Activated CD8-positive, alpha-beta memory T cell treated with anti-CD3 and anti-CD28 coated beads, Interleukin-2, amount 50 U/mL, for 4 hours (primary cell): ENCODE data around the gene FGD6.
"Not testable (repeated sequence)": the region's sequence is repeated elsewhere in the genome, so short reads cannot be mapped to it uniquely, and the experiment has no call there.

ENCODE experiments used
- DNase-seq: peaks from one replicate; pipeline ENCODE4 v3.0.0-alpha.2; 2020

The FGD6 gene

DNA sequence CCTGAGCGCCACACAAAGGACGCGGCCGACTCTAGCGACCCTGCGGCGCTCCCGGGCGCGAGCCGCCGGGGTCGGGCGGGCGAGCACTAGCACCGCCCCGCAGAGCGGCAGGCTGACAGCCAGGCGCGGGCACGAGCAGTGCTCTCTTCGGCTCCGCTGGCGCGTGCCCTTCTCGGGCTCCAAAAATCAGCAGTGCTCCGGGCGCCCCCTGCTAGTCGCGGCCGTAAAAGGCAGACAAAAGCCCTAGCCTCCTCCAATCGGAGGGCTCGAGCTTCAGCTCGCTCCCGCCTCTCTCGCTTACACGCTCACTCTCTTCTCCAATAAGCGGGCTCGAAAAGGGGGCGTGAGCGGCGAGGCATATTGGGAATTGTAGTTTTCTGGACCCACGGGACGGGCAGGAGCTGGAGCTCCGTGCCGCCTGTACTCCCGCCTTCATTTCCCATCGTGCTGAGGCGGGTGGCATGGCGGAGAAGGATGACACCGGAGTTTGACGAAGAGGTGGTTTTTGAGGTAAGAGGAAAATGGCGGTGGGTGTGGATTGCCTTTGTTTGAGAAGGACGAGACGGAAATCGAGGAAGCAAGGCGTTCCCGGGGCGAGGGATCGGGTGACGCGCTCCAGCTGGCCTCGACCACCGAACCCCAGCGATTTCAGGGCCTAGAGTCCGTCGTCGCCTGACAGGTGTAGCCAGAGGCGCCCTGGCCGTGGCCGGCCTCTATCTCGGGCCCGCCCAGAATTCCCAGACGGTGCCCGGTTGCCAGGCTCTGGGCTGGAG is at the start of gene FGD6, which contains the start of gene VEZT:
FGD6 (minus strand) TSS at position 91 of the 773 bp plus-strand sequence. CDS start 227 bp downstream, outside the sequence.
VEZT (plus strand) TSS at position 431 of the 773 bp plus-strand sequence; CDS start at position 475, 44 bp downstream.
- peak; percentile 97 for DNase-seq

- DNase-seq: no peak
These were observed 49.0 kb upstream of the FGD6 start for GRCh38 chr12:95266254-95266653.

GRCh38 chr12:95265765-95266164 is 48.5 kb upstream of the FGD6 start:
- DNase-seq: no peak

- DNase-seq: no peak
These were observed 45.5 kb upstream of the FGD6 start for GRCh38 chr12:95262808-95263207.

DNA sequence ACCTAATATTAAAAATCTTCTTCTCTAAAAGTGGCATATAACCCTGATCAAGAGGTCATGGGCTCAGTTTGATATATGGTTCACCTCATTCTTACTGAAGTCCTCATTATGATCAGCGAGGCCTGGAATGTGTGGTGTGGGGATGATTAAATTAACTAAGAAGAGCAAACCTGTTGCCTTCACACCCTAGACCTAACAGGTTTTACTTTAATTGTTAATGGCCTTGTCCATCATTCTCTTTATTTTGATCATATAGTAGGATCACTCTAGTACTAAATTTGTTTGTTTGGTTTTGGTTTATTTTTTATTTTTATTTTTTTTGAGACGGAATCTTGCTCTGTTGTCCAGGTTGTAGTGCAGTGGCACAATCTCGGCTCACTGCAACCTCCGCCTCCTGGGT is 43.8 kb upstream of the FGD6 start:
- DNase-seq: no peak

DNA sequence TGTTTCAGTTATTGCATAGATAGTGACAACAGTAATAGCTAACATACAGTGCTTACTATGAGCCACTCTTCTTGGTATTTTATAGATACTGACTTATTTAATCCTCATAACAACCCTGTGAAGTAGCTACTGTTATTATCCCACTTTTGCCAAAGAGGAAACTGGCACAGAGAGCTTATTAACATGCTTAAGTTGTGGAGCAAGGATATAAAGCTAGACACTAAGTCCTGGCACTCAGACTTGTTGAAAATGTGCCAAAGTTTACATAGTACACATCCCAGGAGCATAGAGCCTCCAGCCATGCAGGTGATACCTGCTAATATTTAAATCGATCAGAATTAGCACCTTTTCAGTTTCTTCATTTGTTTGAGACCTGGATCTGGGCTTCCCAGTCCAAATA is 42.1 kb upstream of the FGD6 start:
- no peak for DNase-seq

GRCh38 chr12:95258803-95259202 is 41.5 kb upstream of the FGD6 start:
- DNase-seq: no peak

DNA sequence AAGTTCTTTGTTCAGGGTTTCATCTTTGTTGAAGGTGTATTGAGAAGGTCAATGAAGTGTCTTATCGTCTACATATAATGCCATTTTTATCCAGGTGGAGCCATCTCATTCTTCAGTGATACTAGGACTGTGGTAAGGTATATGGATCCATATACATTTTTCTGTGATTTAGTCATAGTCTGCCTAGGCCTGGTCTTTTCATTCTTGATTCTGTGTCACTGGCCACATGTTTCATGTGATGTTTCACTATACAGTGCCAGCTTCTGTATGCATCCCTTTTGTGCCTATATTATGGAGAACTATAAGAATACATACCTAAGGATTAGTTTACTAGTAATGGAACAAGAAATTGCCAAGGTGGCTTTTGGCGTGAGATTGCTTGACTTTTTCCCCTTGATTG is 40.9 kb upstream of the FGD6 start:
- no peak for DNase-seq

DNA sequence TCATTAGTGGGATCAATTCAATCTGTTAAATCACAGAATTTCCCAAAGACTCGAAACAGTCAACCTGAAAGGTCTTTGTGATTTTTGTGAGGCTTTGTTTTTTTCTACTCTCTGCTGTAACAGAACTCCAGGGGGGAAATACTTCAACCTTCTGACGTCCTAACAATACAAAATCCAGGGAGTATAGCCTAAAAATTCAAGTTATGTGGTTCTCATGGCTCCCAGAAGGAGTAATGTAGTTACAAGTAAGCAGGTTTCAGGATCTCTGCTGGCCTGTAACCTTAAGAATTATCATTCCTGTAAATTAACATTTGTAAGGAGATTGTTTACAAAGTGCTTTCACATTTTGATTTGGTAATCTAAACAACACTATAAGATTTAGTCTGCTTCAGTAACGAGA is 40.3 kb upstream of the FGD6 start:
- DNase-seq: no peak

- no peak for DNase-seq
These were observed 36.1 kb upstream of the FGD6 start for GRCh38 chr12:95253386-95253785.

DNA sequence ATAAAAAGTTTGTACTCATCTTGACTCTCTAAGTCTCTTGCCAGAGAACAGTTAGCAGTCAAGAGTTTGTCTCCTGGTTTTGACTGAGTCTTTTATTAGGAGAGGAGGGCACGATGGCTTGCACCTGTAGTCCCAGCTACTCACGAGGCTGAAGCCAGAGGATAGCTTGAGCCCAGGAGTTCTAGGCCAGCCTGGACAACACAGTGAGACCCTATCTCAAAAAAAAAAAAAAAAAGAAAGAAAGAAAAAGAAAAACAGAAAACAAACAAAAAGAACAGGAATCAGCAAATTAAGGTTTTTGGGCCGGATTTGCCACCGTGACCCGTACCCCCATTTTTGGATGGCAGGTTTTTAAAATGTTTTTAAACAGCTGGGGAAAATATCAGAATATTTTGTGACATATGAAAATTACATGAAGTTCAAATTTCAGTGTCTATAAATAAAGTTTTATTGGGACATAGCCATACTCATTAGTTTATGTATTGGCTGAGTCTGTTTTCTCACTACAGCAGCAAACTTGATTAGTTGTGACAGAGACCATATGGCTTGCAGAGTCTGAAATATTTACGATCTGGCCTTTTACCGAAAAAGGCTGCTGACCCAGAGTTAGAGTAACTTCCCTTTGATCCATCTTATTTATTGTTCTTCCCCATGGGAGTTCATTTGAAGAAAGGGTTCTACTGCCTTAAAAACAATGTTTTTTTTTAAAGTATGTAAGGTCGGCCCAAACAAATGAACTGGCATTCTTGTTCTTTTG is 31.5 kb upstream of the FGD6 start:
- DNase-seq: no peak

DNA sequence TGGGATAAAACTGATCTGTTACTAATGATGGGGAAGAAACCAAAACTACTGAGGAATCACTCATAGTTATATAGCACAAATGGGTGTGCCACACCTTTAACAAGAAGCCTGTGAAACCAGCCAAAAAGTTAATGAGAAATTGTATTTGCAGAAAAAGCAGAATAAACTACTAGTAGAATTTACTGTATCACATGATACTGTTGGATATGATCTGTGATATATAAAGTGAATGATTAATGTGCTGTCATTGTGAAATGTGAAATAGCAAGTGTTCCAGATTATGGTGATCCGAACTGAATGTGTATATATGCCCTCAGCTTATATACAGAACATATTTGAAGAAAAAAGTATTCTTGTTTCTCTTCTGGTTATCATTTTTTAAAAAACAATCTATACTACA is 30.8 kb upstream of the FGD6 start:
- no peak for DNase-seq

- no peak for DNase-seq
These were observed 27.1 kb upstream of the FGD6 start for GRCh38 chr12:95244350-95244749.

DNA sequence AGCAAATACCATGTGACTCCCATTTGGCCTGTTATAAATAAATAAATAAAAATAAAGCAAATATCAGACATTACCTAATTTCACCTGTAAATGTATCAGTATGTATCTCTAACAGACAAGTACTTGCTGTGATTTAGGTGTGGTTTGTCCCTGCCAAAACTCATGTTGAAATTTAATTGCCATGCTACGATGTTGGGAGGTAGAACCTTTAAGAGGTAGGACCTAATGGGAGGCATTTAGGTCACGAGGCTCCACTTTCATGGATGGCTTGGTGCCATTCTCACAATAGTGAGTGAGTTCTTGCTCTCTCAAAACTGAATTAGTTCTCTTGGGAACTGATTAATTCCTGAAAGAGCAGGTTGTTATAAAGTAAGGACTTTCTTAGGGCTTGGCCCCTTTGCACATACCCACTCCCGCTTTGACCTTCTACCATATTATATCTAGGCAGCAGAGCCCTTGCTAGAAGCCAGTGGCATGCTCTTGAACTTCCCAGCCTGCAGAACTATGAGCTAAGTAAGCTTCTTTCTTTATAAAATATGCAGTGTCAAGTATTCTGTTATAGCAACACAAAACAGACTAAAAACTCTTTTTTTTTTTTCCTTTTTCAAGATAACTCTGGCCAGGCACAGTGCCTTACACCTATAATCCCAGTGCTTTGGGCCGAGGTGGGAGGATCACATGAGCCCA is 26.4 kb upstream of the FGD6 start:
- DNase-seq: no peak

- no peak for DNase-seq
These were observed 24.7 kb upstream of the FGD6 start for GRCh38 chr12:95241761-95242506.

DNA sequence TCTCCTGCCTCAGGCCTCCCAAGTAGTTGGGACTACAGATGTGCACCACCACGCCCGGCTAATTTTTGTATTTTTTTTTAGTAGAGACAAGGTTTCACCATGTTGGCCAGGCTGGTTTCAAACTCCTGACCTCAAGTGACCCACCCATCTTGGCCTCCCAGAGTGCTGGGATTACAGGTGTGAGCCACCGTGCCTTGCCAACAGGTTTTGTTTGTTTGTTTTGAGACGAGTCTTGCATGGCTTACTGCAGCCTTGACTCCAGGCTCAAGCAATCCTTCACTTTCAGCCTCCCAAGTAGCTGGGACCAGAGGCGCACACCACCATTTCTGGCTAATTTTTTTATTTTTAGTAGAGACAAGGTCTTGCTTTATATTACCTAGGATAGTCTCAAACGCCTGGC is 23.9 kb upstream of the FGD6 start:
- DNase-seq: not testable (repeated sequence)

- DNase-seq: no peak
These were observed 23.3 kb upstream of the FGD6 start for GRCh38 chr12:95240556-95240955.

DNA sequence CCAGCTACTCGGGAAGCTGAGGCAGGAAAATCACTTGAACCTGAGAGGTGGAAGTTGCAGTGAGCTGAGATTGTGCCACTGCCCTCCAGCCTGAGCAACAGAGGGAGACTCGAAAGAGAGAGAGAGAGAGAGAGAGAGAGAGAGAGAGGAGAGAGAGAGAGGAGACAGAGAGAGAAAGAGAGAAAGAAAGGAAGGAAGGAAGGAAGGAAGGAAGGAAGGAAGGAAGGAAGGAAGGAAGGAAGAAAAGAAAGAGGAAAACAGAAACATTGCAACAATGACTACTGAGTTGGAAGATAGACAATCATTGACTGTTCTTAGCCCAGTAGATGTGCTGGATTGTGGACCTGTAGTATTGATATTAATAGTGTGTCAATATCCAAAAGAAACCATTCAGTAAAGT is 22.6 kb upstream of the FGD6 start:
- not testable (repeated sequence) for DNase-seq

DNA sequence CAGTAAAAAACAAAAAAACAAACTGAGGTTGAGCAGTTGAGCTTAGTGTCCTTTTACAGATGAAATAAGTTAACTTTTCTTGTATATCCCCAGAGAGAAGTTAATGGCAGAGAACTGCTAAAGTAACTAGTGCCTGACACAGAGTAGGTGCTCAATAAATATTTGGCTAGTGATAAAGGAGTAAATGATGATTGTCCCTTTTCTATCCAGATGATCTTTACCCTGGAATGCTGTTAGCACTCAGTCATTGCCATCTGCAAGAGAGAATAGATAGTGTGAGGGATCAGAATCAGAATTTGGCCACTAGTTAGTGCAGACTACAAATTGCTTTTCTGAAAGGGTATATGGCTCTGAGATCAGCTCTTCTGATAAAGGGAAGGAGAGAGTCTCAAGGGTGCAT is 21.9 kb upstream of the FGD6 start:
- no peak for DNase-seq

GRCh38 chr12:95238150-95238549 is 20.9 kb upstream of the FGD6 start:
- no peak for DNase-seq

DNA sequence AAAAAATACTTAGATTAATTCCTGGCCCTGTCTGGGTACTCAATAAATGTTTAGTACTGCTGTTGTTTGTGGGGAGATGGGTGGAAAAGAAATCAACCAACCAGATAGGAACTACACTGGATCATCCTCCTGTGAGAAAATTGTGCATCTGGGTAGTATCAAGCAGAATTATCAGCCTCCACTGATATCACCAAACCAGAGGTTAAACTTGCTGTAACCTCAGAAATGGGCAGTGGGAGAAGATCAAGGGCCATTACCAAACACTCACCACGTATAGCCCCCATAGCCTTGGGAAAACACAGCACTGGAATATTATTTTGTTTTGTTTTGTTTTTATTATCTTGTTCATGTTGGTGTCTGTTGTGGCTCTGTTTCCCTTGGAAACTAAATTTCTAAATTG is 20.0 kb upstream of the FGD6 start:
- DNase-seq: no peak

DNA sequence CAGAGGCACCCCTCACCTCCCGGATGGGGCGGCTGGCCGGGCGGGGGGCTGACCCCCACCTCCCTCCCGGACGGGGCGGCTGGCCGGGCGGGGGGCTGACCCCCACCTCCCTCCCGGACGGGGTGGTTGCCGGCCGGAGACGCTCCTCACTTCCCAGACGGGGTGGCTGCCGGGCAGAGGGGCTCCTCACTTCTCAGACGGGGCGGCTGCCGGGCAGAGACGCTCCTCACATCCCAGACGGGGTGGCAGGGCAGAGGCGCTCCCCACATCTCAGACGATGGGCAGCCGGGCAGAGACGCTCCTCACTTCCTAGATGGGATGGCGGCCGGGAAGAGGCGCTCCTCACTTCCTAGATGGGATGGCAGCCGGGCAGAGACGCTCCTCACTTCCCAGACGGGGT is 18.4 kb upstream of the FGD6 start:
- DNase-seq: not testable (repeated sequence)

DNA sequence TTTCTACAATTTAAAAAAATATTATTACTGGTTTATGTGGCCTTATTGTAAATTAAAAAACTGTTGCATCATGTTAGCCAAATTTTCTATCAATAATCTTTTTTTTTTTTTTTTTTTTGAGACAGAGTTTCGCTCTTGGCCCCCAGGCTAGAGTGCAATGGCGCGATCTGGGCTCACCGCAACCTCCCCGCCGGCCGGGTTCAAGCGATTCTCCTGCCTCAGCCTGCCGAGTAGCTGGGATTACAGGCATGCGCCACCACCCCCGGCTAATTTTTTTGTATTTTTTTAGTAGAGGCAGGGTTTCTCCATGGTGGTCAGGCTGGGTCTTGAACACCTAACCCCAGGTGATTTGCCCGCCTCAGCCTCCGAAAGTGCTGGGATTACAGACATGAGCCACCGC is 16.9 kb upstream of the FGD6 start:
- DNase-seq: not testable (repeated sequence)
